GM12891 (cell line): Measurements from ENCODE around the gene ZNF426.
A peak's percentile ranks its signal among the peaks of the same experiment; 100 is the strongest.
"Not testable (repeated sequence)": the region's sequence is repeated elsewhere in the genome, so short reads cannot be mapped to it uniquely, and the experiment has no call there.

ENCODE experiments used
- DNase-seq: peaks from one replicate; pipeline ENCODE4 v3.0.0; 2011; ENCODE audit warnings: low spot score; ENCODE audit not compliant: insufficient read length
- FAIRE-seq: peaks from 2 replicates; lab custom pipeline; 2011; peaks lifted over from hg19 to GRCh38; lab: Jason Lieb, UNC
- PAX5 ChIP-seq: IDR thresholded peaks from 2 replicates; pipeline ENCODE4 v1.6.1; 2011; ENCODE audit warnings: low read length, moderate library complexity, mild to moderate bottlenecking; ENCODE audit not compliant: insufficient read depth, severe bottlenecking
- POLR2A ChIP-seq: IDR thresholded peaks from 2 replicates; pipeline ENCODE4 v1.6.1; 2011; ENCODE audit warnings: low read depth, low read length, control low read depth
- POLR2AphosphoS5 ChIP-seq: IDR thresholded peaks from 2 replicates; pipeline ENCODE4 v1.6.1; 2011; ENCODE audit warnings: low read depth, low read length, control low read depth
- POU2F2 ChIP-seq: IDR thresholded peaks from 2 replicates; pipeline ENCODE4 v1.6.1; 2011; ENCODE audit warnings: low read depth, mild to moderate bottlenecking, control low read depth, low read length, moderate library complexity
- SPI1 ChIP-seq: IDR thresholded peaks from 2 replicates; pipeline ENCODE4 v1.6.1; 2011; ENCODE audit warnings: low read depth, low read length, control low read depth
- TAF1 ChIP-seq: IDR thresholded peaks from 2 replicates; pipeline ENCODE4 v1.6.1; 2011; ENCODE audit warnings: low read depth, low read length, control low read depth

The ZNF426 gene

GRCh38 chr19:9552536-9553274 lies 14.3 kb upstream of the ZNF426 start:
- no peak for DNase-seq
- TF ChIP-seq POLR2AphosphoS5 (no peak), SPI1 (no peak), POU2F2 (no peak), POLR2A (no peak), PAX5 (no peak), TAF1 (no peak)
- FAIRE-seq: no peak

DNA sequence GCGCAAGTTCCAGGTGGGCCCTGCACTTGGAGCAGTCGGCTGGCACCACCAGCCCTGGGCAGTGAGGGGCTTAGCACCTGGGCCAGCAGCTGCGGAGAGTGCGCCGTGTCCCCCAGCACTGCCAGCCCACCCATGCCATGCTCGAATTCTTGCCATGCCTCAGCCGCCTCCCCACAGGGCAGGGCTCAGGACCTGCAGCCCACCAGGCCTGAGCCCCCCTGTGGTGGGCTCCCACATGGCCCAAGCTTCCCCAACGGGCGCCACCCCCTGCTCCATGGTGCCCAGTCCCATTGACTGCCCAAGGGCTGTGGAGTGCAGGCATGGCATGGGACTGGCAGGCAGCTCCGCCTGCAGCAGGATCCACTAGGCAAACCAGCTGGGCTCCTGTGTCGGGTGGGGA lies 9.4 kb upstream of the ZNF426 start:
- no peak for DNase-seq
- no peak for TF ChIP-seq POLR2AphosphoS5
- TF ChIP-seq SPI1: no peak
- TF ChIP-seq PAX5: no peak
- TF ChIP-seq POU2F2: no peak
- TF ChIP-seq TAF1: no peak
- TF ChIP-seq POLR2A: no peak
- no peak for FAIRE-seq

GRCh38 chr19:9541281-9541680 lies 2.8 kb upstream of the ZNF426 start:
- FAIRE-seq, DNase-seq: not testable (repeated sequence)

DNA sequence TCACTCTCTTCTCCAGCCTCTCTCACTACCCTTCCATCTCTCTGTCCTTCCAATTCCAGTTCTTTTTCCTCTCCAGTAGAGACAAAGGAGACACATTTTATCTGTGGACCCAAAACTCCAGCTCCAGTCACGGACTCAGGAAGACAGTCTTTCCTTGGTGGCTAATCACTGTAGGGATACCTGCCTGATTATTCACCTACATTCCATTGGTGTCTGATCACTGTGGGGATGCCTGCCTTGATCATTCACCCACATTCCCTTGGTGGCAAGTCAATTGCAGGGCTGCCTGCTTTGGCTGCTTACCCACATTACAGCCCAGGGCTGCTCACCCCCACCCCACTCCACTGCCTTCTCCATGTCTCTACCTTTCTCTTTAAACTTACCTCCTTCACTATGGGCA lies 1.5 kb upstream of the ZNF426 start:
- not testable (repeated sequence) for DNase-seq, FAIRE-seq

DNA sequence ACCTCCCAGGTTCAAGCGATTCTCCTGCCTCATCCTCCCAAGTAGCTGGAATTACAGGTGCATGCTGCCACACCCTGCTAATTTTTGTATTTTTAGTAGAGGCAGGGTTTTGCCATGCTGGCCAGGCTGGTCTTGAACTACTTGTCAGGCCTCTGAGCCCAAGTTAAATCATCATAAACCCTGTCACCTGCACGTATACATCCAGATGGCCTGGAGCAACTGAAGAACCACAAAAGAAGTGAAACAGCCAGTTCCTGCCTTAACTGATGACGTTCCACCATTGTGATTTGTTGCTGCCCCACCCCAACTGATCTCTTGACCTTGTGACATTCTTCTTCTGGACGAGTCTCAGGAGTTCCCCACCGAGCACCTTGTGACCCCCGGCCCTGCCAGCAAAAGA lies 756 bp upstream of the ZNF426 start:
- FAIRE-seq, DNase-seq: not testable (repeated sequence)

GRCh38 chr19:9535934-9536333 lies 2.5 kb downstream of the ZNF426 start:
- FAIRE-seq (no peak), DNase-seq (no peak)
- TF ChIP-seq SPI1 (no peak), POLR2A (no peak), POU2F2 (no peak), PAX5 (no peak), TAF1 (no peak), POLR2AphosphoS5 (no peak)

DNA sequence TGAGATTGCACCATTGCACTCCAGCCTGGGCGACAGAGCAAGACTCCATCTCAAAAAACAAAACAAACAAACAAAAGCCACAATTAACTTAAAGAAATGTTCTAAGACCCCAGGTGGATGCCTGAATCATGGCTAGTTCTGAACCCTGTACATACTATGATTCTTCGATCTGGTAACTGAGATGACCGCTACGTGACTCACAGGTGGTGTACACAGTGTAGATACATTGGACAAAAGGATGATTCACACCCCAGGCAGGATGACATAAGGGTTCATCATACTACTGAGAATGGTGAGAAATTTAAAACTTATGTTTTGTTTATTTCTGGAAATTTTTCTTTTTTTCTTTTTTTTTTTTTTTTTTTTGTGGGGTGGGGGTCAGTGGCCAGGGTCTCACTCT lies 6.5 kb downstream of the ZNF426 start:
- TF ChIP-seq TAF1: no peak
- no peak for TF ChIP-seq SPI1
- no peak for TF ChIP-seq POU2F2
- TF ChIP-seq POLR2A: no peak
- TF ChIP-seq PAX5: no peak
- TF ChIP-seq POLR2AphosphoS5: no peak

GRCh38 chr19:9528757-9529336 lies 9.6 kb downstream of the ZNF426 start:
- FAIRE-seq: no peak
- TF ChIP-seq POLR2AphosphoS5 (0 out of 2 replicates have a peak, but pooled peaks have one; percentile 25), SPI1 (no peak)
- no peak for DNase-seq

More for the DNA sequence above, 6.5 kb downstream of the ZNF426 start:
- no peak for DNase-seq
- no peak for FAIRE-seq

GRCh38 chr19:9523885-9524474 lies 14.5 kb downstream of the ZNF426 start:
- FAIRE-seq (no peak), DNase-seq (no peak)
- TF ChIP-seq SPI1 (no peak), PAX5 (no peak), POU2F2 (no peak), POLR2A (no peak), TAF1 (no peak), POLR2AphosphoS5 (no peak)

GRCh38 chr19:9507285-9507684 lies 31.2 kb downstream of the ZNF426 start:
- no peak for FAIRE-seq
- TF ChIP-seq POLR2AphosphoS5: no peak
- no peak for TF ChIP-seq PAX5
- no peak for TF ChIP-seq SPI1
- no peak for TF ChIP-seq TAF1
- TF ChIP-seq POLR2A: no peak
- TF ChIP-seq POU2F2: no peak
- DNase-seq: no peak

GRCh38 chr19:9500796-9501195 lies 37.6 kb downstream of the ZNF426 start:
- no peak for FAIRE-seq
- no peak for DNase-seq
- TF ChIP-seq POLR2AphosphoS5: no peak
- no peak for TF ChIP-seq PAX5
- TF ChIP-seq SPI1: no peak
- no peak for TF ChIP-seq TAF1
- no peak for TF ChIP-seq POU2F2
- no peak for TF ChIP-seq POLR2A
